Breast epithelium (tissue), 4 donors: Measurements from ENCODE around the gene CHKB. TPM values are rescaled to one million over a fixed set of nuclear protein-coding genes. Genes with fewer than 3 reads are reported as not detected.
"Not testable (repeated sequence)": the region's sequence is repeated elsewhere in the genome, so short reads cannot be mapped to it uniquely, and the experiment has no call there.

Experiments
- DNase-seq, 2 donors: peaks; one replicate each; pipeline ENCODE4 v3.0.0-alpha.2; 2019; ENCODE audit warnings: low spot score in 2 of 2
- H3K27ac ChIP-seq, 2 donors: fragments of 200-600 bp; sonication (generic) in 1 of 2; one replicate each; pipeline ENCODE4 v1.5.1; 2016 to 2019; ENCODE audit warnings: mild to moderate bottlenecking in 1 of 2
- H3K27me3 ChIP-seq, 2 donors: fragments of 200-600 bp; sonication (generic) in 1 of 2; one replicate each; pipeline versions ENCODE4 v1.5.1 to v1.6.0; 2017 to 2019; ENCODE audit warnings: control low read depth in 1 of 2, mild to moderate bottlenecking in 1 of 2
- H3K36me3 ChIP-seq: fragments of 200-600 bp; one replicate; pipeline ENCODE4 v1.5.1; 2019
- H3K4me1 ChIP-seq, 2 donors: fragments of 200-600 bp; sonication (generic); one replicate each; pipeline ENCODE4 v1.5.1; 2016 to 2019; ENCODE audit warnings: control low read depth in 1 of 2
- H3K4me3 ChIP-seq, 3 donors: fragments of 200-600 bp; sonication (generic); 1 replicate in 2 of 3; 2 replicates in 1 of 3; pipeline ENCODE4 v1.5.1; 2016 to 2019; ENCODE audit warnings: mild to moderate bottlenecking in 3 of 3, moderate library complexity in 2 of 3
- H3K9me3 ChIP-seq, 2 donors: fragments of 200-600 bp; sonication (generic) in 1 of 2; one replicate each; pipeline ENCODE4 v1.5.1; 2016 to 2019; ENCODE audit warnings: control low read depth in 1 of 2
- POLR2A ChIP-seq: fragments of 450-650 bp; IDR thresholded peaks from one replicate; pipeline ENCODE4 v1.6.1; 2016; ENCODE audit warnings: antibody characterized with exemption, mild to moderate bottlenecking, moderate library complexity
- POLR2AphosphoS5 ChIP-seq, 3 donors: sonication (generic); formaldehyde crosslinking; IDR thresholded peaks; one replicate each; pipeline ENCODE4 v1.6.1; 2017; ENCODE audit warnings: antibody characterized with exemption in 3 of 3
- intact Hi-C: fragments of 100-400 bp; cut with DNase I; formaldehyde crosslinking; loops from one replicate; pipeline ENCODE4 v1.15.1; 2023; ENCODE audit warnings: low total_unique reads
- total RNA-seq, 3 donors: library from RNA; depleted of rRNA; stranded (reverse); fragments of >200 nt; gene quantifications; one replicate each; pipeline ENCODE4 v1.1.0, GENCODE V29; 2016
- TF ChIP-seq, protein P1 (sequence below), 3 donors: fragments of 450-650 bp; IDR thresholded peaks; one replicate each; pipeline ENCODE4 v1.5.1; 2016 to 2017; ENCODE audit warnings: antibody characterized with exemption in 3 of 3, mild to moderate bottlenecking in 3 of 3, moderate library complexity in 3 of 3

The CHKB gene
- total RNA-seq, 3 donors from 2014 or later: 53.9 to 77.6 (median 71.4) TPM

DNA sequence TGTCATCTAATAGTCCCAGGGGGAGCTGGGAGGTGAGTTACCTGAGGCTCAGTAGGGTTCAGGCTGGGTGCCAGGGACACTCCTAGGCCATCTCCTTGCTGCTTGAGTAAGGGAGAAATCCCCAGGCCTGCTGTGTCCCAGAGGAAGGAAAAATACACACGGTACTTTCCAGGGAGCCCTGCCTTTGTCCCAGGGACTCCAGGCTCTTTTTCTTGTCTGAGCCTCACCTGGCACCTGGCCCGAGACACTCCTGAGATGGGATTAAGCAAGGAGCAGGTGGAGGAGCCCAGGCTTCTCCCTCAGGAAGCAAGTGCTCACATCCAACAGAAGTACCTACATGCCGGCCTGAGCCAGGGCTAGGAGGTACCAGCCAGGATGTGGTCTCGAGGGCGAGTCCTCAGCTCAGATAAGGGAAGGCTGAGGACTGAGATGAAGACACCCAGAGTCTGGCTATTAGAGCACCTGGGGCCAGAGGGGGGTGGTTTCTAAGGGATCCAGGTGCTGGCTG is 37.8 kb downstream of the CHKB start:
- peaks cover 6 to 18% of the 10 kb centered on the region in 2 donors for H3K4me1 ChIP-seq

DNA sequence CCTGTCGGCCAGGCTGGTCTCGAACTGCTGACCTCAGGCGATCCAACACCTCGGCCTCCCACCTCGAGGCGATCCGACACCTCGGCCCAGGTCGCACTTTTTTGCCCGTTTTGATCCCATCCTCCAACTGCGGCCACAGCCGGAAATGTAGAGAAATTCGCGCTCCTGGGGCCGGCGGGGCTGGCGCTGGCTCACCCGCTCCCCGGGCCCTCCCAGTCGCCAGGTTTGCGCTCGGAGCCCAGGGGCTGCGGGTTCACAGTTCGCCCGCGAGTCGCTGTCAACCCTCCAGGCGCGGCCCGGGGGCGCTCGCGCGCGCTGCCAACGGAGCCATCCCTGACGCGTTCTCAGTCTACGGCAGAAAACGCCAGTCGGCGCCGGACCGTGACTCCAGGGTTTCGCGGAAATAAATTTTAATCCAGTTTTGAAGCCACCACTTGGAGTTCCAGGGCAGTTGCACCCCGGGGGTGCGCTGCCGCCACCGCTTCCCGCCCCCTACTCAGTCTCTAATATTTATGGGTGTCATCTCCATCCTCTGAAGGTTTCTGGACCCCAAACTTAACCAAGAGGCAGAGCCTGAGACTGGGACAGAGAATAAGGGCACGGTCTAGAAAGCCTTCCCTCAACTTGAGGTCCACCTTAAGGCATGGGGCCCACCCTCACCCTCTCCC is 38.4 kb downstream of the CHKB start:
- no peaks in the 10 kb centered on the region for H3K9me3 ChIP-seq
- peak overlapping the region; percentile 17 to 64 (median 44) for H3K4me3 ChIP-seq
- intact Hi-C loops: no loop called here
- H3K4me1 ChIP-seq: peaks cover 6 to 18% of the 10 kb centered on the region in 2 donors
- H3K36me3 ChIP-seq: no peaks in the 10 kb centered on the region
- DNase-seq: peak in 1 of 2 donors; percentile 49
- peaks cover 3 to 8% of the 10 kb centered on the region in 2 donors for H3K27me3 ChIP-seq
- TF ChIP-seq POLR2A (no peak), POLR2AphosphoS5 (IDR thresholded peaks at IDR 0.05) (peak in 1 of 3 donors; percentile 8)
- TF ChIP-seq, protein P1, sequence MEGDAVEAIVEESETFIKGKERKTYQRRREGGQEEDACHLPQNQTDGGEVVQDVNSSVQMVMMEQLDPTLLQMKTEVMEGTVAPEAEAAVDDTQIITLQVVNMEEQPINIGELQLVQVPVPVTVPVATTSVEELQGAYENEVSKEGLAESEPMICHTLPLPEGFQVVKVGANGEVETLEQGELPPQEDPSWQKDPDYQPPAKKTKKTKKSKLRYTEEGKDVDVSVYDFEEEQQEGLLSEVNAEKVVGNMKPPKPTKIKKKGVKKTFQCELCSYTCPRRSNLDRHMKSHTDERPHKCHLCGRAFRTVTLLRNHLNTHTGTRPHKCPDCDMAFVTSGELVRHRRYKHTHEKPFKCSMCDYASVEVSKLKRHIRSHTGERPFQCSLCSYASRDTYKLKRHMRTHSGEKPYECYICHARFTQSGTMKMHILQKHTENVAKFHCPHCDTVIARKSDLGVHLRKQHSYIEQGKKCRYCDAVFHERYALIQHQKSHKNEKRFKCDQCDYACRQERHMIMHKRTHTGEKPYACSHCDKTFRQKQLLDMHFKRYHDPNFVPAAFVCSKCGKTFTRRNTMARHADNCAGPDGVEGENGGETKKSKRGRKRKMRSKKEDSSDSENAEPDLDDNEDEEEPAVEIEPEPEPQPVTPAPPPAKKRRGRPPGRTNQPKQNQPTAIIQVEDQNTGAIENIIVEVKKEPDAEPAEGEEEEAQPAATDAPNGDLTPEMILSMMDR (IDR thresholded peaks at IDR 0.05): peak in 1 of 3 donors; percentile 22
- H3K27ac ChIP-seq: peak overlapping the region; percentile 65 to 88

More for the DNA sequence above, 37.8 kb downstream of the CHKB start:
- Histone ChIP-seq H3K4me3 (peak overlapping the region in 1 of 3 donors; percentile 64), H3K9me3 (no peaks in the 10 kb centered on the region), H3K27ac (peak overlapping the region; percentile 65 to 88), H3K36me3 (no peaks in the 10 kb centered on the region), H3K27me3 (peaks cover 3 to 8% of the 10 kb centered on the region in 2 donors)
- intact Hi-C loops: no loop called here
- TF ChIP-seq POLR2AphosphoS5 (IDR thresholded peaks at IDR 0.05) (no peak), POLR2A (no peak)
- TF ChIP-seq, protein P1 (IDR thresholded peaks at IDR 0.05): no peak
- peak in 1 of 2 donors; percentile 73 for DNase-seq

DNA sequence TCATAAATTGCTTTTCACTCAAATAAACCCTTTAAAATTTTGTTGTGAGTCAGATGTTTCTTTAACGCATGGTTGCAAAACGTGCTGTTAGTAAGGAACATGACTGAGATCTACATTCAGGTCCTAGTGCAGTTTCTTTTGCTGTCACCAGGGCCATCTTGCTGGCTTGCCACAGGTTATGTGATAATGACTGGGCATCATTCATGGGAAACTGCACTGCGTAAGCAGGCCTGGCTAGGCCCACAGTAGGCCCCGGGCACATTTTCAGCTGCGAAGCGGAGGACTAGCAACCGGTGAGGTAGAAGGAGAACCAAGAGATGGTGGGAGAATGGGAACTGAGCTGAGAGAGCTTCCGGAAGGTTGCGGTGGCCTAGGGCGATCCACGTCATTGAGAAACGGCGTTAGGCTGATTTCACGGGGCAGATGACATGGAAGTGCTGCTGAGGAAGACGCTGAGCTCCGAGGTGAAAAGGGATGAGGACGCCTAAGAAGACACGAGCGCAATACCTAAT is 40.2 kb downstream of the CHKB start:
- Histone ChIP-seq H3K4me3 (no peak overlapping the region), H3K9me3 (no peaks in the 10 kb centered on the region), H3K27me3 (peaks cover 0 to 4% of the 10 kb centered on the region in 2 donors), H3K4me1 (peaks cover 6 to 18% of the 10 kb centered on the region in 2 donors), H3K36me3 (no peaks in the 10 kb centered on the region), H3K27ac (peak overlapping the region in 1 of 2 donors; percentile 71)
- DNase-seq: no peak
- intact Hi-C loops: no loop called here
- TF ChIP-seq POLR2AphosphoS5 (IDR thresholded peaks at IDR 0.05) (peak in 1 of 3 donors; percentile 10), POLR2A (no peak)
- TF ChIP-seq, protein P1 (IDR thresholded peaks at IDR 0.05): no peak

DNA sequence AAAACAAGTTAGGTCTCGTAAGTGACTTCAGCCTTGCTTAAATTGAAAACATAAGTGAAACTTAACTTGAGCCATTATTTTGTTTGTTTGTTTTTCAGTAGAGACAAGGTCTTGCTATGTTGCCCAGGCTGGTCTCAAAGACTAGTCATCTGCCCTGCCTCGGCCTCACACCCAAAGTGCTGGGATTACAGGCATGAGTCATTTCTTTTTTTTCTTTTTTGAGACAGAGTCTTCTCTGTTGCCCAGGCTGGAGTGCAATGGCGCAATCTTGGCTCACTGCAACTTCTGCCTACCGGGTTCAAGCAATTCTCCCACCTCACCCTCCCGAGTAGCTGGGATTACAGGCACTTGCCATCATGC is 41.0 kb downstream of the CHKB start:
- Histone ChIP-seq H3K27ac (peak overlapping the region; percentile 71 to 95), H3K4me1 (peaks cover 3 to 11% of the 10 kb centered on the region in 2 donors)
- H3K9me3 ChIP-seq, intact Hi-C loops, H3K4me3 ChIP-seq, H3K27me3 ChIP-seq, H3K36me3 ChIP-seq: not testable (repeated sequence)
- DNase-seq: peak in 1 of 2 donors; percentile 46

DNA sequence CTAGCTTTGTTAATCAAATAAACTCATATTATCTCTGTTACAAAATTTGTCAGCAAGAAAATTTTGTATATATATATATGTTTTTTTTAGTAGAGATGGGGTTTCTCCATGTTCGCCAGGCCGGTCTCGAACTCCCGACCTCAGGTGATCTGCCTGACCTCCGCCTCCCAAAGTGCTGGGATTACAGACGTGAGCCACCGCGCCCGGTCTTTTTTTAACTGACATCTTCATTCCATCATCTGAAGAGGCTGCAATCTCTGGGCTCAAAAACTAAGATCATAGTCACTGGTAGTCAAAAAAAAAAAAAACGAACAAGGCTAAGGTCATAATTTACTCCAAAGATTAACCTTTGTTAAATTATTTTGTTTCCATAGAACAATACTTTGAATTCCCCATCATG is 42.3 kb downstream of the CHKB start:
- Histone ChIP-seq H3K4me1 (peaks cover 3 to 4% of the 10 kb centered on the region in 2 donors), H3K27me3 (no peaks in the 10 kb centered on the region), H3K9me3 (no peaks in the 10 kb centered on the region), H3K4me3 (no peak overlapping the region), H3K27ac (peak overlapping the region; percentile 95 to 96), H3K36me3 (no peaks in the 10 kb centered on the region)
- TF ChIP-seq POLR2A (no peak), POLR2AphosphoS5 (IDR thresholded peaks at IDR 0.05) (no peak)
- TF ChIP-seq, protein P1 (IDR thresholded peaks at IDR 0.05): no peak
- intact Hi-C loops: no loop called here
- no peak for DNase-seq
